ENCODE data around the gene TOX3. TPM values are rescaled to one million over a fixed set of nuclear protein-coding genes. Genes with fewer than 3 reads are reported as not detected.

Gene TOX3
- total RNA-seq, result not detected in 2 replicates

DNA sequence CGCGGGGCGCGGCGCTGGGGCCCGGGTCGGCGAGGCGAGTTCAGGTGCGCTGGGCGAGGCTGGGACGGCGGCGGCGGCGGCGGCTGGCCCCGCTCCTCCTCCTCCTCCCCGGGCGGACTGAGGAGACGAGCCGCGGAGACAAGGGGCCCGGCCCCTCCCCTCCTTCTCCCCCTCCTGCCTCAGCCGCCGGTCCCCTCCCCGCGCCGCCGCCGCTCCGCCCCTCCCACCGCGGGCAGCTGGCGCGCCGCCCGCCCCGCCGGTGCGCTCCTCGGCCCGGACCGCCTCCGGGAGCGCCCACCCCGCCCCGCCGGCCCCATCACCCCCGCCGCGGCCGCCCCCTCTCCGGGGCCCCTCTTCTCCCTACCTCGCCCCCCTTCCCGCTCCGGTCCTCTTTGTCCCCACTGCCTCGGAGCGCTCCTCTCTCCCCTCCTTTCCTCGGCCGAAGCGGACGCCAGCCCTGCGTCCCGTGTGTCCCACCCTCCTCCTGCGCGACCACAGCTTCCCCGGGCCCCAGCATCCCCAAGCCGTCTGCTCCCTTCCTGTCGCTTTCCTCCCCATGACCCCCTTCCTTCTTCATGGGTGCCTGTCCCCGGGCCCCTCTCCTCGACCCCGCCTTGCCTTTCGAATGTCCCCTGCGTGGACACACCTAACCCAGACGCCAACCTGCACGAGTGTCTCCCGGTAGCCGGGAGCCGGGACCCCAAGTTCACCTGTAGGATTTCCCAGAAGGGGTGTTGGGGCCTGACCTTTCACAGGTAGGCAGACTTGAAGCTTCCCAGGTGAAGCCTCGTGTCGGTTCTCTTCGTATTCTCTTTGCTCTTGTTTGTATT, at the start of gene TOX3:
TOX3 (minus strand) TSS at position 140 of the 830 bp plus-strand sequence. CDS start 420 bp downstream, outside the sequence.

